Brain microvascular endothelial cell (primary cell): ENCODE measurements around the gene COL27A1.

ENCODE experiments used
- DNase-seq: peaks from one replicate; pipeline ENCODE4 v3.0.0-alpha.2; 2020
- H3K27ac ChIP-seq: fragments of 250-450 bp; sonication (Bioruptor Pico); 2 replicates; pipeline ENCODE4 v1.5.1; 2020; ENCODE audit warnings: mild to moderate bottlenecking, moderate library complexity
- H3K27me3 ChIP-seq: fragments of 250-450 bp; sonication (Bioruptor Pico); replicated peaks from 2 replicates; pipeline ENCODE4 v1.5.1; 2020; ENCODE audit warnings: mild to moderate bottlenecking
- H3K36me3 ChIP-seq: fragments of 250-450 bp; sonication (Bioruptor Pico); replicated peaks from 2 replicates; pipeline ENCODE4 v1.5.1; 2020; ENCODE audit warnings: mild to moderate bottlenecking
- H3K4me3 ChIP-seq: 2 replicates; pipeline ENCODE4 v1.5.1; 2011; ENCODE audit warnings: low read depth, mild to moderate bottlenecking, control low read depth, low read length, moderate library complexity
- in situ Hi-C: cut with HindIII; loops from 2 replicates; pipeline ENCODE4 v1.10.0; 2017; ENCODE audit warnings: low sequenced_read_pairs, low pct_ligation_motif_present
- TF ChIP-seq, protein P1 (sequence below): IDR thresholded peaks from 2 replicates; pipeline ENCODE4 v1.5.1; 2011; ENCODE audit warnings: low read depth, mild to moderate bottlenecking, moderate library complexity, low read length, control low read depth, inconsistent platforms; ENCODE audit errors: missing control alignments

Gene COL27A1

GRCh38 chr9:114249424-114250234 lies 94.3 kb downstream of the COL27A1 start:
- H3K27ac ChIP-seq, result no peak overlapping the region
- in situ Hi-C loops, result no loop called here
- H3K4me3 ChIP-seq, result no peak overlapping the region
- TF ChIP-seq, protein P1, sequence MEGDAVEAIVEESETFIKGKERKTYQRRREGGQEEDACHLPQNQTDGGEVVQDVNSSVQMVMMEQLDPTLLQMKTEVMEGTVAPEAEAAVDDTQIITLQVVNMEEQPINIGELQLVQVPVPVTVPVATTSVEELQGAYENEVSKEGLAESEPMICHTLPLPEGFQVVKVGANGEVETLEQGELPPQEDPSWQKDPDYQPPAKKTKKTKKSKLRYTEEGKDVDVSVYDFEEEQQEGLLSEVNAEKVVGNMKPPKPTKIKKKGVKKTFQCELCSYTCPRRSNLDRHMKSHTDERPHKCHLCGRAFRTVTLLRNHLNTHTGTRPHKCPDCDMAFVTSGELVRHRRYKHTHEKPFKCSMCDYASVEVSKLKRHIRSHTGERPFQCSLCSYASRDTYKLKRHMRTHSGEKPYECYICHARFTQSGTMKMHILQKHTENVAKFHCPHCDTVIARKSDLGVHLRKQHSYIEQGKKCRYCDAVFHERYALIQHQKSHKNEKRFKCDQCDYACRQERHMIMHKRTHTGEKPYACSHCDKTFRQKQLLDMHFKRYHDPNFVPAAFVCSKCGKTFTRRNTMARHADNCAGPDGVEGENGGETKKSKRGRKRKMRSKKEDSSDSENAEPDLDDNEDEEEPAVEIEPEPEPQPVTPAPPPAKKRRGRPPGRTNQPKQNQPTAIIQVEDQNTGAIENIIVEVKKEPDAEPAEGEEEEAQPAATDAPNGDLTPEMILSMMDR, result no peak
- no peaks in the 10 kb centered on the region for H3K27me3 ChIP-seq
- H3K36me3 ChIP-seq, result no peaks in the 10 kb centered on the region
- DNase-seq, result no peak

DNA sequence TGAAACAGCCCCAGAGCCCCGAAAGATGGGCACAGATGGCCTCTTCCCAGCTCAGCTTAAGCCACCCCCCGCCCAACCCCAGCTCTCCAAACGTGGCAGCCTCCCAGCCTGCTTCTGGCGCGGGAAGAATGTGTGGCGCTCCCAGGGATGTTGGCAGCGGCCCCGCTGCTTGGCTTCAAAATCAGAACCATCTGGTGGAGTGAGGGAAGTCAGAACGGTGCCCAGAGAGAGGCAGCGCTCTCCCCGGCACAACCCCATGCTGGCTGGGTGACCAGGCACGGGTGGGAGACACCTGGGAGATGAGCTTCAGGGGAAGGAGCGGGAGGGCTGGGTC lies 94.9 kb downstream of the COL27A1 start:
- Histone ChIP-seq H3K27ac (no peak overlapping the region), H3K27me3 (no peaks in the 10 kb centered on the region), H3K4me3 (no peak overlapping the region), H3K36me3 (no peaks in the 10 kb centered on the region)
- TF ChIP-seq, protein P1, result no peak
- DNase-seq, result peak; percentile 4
- in situ Hi-C loops, result no loop called here

DNA sequence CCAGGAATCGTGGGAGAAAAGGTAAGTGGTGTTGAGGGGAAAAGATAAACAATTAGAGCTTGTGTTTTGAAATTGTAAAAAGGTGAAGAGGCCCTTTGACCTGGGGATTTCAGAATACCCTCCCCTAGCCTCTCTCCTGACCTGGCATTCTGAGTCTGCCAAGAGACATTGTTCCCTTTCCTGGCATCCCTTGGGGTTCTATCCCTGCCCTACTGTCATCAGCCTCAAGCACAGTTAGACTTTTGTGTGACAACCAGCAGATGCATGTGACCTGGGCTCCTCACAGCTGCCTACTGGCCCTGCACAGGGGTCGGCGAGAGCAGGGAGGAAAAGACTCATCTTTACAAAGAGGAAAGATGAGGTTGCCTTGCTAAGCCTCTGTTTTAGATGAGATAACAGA lies 95.3 kb downstream of the COL27A1 start:
- no peak for DNase-seq
- TF ChIP-seq, protein P1, result no peak
- no peak overlapping the region for H3K4me3 ChIP-seq
- no peaks in the 10 kb centered on the region for H3K27me3 ChIP-seq
- in situ Hi-C loops, result no loop called here
- no peaks in the 10 kb centered on the region for H3K36me3 ChIP-seq
- H3K27ac ChIP-seq, result no peak overlapping the region

DNA sequence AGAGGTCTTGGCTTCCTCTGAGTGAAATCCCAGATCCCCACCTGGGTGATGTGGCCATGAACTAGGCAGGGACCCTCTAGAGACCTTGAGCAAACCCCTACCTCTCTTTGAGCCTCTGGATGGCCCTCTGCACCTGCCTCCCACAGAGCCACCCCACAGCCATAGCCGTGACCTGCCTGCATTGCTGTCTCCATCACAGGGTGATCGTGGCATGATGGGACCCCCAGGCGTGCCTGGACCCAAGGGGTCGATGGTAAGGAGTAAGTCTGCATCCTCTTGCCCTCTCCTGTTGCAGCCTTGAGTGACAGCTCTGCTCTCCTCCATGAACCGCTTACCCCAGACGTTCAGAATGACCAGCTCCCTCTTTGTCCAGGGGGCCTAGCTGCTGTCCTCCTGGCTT lies 97.1 kb downstream of the COL27A1 start:
- H3K27ac ChIP-seq, result no peak overlapping the region
- TF ChIP-seq, protein P1, result no peak
- in situ Hi-C loops, result no loop called here
- DNase-seq, result no peak
- H3K27me3 ChIP-seq, result no peaks in the 10 kb centered on the region
- no peaks in the 10 kb centered on the region for H3K36me3 ChIP-seq
- no peak overlapping the region for H3K4me3 ChIP-seq

DNA sequence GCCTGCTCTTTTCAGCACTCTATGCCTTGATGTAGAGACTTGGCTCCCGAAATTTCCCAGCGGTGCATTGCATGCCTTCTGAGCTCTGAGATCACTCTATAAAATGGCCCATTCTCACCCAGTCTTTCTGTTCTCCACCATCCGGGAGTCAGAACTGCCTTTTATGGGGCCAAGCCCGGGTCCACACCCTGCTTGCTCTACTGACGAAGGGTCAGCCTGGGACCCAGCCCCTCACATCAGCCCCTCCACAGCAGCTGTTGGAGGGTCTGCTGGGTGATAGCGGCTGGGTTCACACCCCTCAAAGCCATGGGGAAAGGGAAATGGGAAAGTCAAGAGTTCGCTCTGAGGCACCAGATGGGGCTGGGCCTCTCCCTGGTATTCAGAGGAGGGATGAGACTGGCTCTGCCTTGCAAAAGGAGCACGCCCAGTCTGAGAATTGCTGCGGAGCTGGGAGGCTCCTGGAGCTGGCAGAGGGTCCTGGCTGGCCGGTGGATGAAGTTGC lies 101.5 kb downstream of the COL27A1 start:
- no peaks in the 10 kb centered on the region for H3K36me3 ChIP-seq
- no peak for DNase-seq
- TF ChIP-seq, protein P1, result no peak
- in situ Hi-C loops, result no loop called here
- H3K27ac ChIP-seq, result no peak overlapping the region
- H3K27me3 ChIP-seq, result no peaks in the 10 kb centered on the region
- H3K4me3 ChIP-seq, result no peak overlapping the region

- no peak overlapping the region for H3K4me3 ChIP-seq
These were observed 102.9 kb downstream of the COL27A1 start for GRCh38 chr9:114258218-114258617.

More at GRCh38 chr9:114258218-114258617, 102.9 kb downstream of the COL27A1 start:
- no peak for DNase-seq
- in situ Hi-C loops, result no loop called here
- no peaks in the 10 kb centered on the region for H3K27me3 ChIP-seq
- TF ChIP-seq, protein P1, result no peak
- no peak overlapping the region for H3K27ac ChIP-seq
- no peaks in the 10 kb centered on the region for H3K36me3 ChIP-seq
